WERI-Rb-1 (cell line): ENCODE measurements around the gene TRMT112.
A peak's percentile ranks its signal among the peaks of the same experiment; 100 is the strongest.

ENCODE experiments used
- DNase-seq: peaks from one replicate; pipeline ENCODE4 v3.0.0-alpha.2; 2020
- H3K27ac ChIP-seq: fragments of 250-450 bp; sonication (Bioruptor Pico); 2 replicates; pipeline ENCODE4 v1.5.1; 2020; ENCODE audit warnings: mild to moderate bottlenecking, moderate library complexity
- H3K27me3 ChIP-seq: fragments of 250-450 bp; sonication (Bioruptor Pico); 2 replicates; pipeline ENCODE4 v1.5.1; 2021; ENCODE audit warnings: mild to moderate bottlenecking, low read depth, moderate library complexity; ENCODE audit not compliant: insufficient read depth, severe bottlenecking
- H3K36me3 ChIP-seq: fragments of 250-450 bp; sonication (Bioruptor Pico); 2 replicates; pipeline ENCODE4 v1.5.1; 2020; ENCODE audit warnings: mild to moderate bottlenecking, moderate library complexity
- H3K4me3 ChIP-seq: 2 replicates; pipeline ENCODE4 v1.5.1; 2011; ENCODE audit warnings: low read depth, mild to moderate bottlenecking, control low read depth, low read length
- H3K9me3 ChIP-seq: fragments of 250-450 bp; sonication (Bioruptor Pico); 2 replicates; pipeline ENCODE4 v1.5.1; 2021; ENCODE audit warnings: mild to moderate bottlenecking, moderate library complexity; ENCODE audit not compliant: severe bottlenecking
- TF ChIP-seq, protein P1 (sequence below): IDR thresholded peaks from 2 replicates; pipeline ENCODE4 v1.5.1; 2011; ENCODE audit warnings: low read depth, mild to moderate bottlenecking, control low read depth, inconsistent platforms, low read length

Gene TRMT112

DNA sequence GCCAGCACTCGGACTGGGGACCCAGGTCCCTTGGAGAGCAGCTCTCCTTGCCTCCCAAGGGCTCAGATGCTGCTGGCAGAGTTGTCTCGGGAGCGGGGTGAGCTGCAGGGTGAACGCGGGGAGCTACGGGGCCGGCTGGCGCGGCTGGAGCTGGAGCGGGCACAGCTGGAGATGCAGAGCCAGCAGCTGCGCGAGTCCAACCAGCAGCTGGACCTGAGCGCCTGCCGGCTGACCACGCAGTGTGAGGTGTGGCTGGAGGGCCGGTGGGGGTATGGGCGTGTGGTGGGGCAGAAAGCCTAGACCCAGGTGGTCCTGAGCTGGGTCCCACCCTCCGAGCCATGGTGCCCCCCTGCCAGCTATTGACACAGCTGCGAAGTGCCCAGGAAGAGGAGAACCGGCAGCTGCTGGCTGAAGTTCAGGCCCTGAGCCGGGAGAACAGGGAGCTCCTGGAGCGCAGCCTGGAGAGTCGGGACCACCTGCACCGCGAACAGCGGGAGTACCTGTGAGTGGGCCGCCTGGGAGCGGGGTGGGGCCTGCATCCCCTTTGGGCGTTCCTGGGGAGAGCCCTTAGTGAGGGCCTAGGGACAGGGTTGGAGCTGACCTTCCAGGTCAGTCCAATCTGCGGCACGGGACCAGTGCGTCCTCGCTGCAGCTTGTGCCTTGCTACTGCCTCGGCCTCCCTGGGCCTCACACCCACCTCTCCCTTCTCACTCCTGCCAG lies 35.8 kb upstream of the TRMT112 start:
- Histone ChIP-seq H3K27ac (no peak overlapping the region), H3K4me3 (no peak overlapping the region), H3K27me3 (no peaks in the 10 kb centered on the region), H3K36me3 (no peaks in the 10 kb centered on the region), H3K9me3 (no peaks in the 10 kb centered on the region)
- no peak for DNase-seq
- TF ChIP-seq, protein P1, sequence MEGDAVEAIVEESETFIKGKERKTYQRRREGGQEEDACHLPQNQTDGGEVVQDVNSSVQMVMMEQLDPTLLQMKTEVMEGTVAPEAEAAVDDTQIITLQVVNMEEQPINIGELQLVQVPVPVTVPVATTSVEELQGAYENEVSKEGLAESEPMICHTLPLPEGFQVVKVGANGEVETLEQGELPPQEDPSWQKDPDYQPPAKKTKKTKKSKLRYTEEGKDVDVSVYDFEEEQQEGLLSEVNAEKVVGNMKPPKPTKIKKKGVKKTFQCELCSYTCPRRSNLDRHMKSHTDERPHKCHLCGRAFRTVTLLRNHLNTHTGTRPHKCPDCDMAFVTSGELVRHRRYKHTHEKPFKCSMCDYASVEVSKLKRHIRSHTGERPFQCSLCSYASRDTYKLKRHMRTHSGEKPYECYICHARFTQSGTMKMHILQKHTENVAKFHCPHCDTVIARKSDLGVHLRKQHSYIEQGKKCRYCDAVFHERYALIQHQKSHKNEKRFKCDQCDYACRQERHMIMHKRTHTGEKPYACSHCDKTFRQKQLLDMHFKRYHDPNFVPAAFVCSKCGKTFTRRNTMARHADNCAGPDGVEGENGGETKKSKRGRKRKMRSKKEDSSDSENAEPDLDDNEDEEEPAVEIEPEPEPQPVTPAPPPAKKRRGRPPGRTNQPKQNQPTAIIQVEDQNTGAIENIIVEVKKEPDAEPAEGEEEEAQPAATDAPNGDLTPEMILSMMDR = no peak

DNA sequence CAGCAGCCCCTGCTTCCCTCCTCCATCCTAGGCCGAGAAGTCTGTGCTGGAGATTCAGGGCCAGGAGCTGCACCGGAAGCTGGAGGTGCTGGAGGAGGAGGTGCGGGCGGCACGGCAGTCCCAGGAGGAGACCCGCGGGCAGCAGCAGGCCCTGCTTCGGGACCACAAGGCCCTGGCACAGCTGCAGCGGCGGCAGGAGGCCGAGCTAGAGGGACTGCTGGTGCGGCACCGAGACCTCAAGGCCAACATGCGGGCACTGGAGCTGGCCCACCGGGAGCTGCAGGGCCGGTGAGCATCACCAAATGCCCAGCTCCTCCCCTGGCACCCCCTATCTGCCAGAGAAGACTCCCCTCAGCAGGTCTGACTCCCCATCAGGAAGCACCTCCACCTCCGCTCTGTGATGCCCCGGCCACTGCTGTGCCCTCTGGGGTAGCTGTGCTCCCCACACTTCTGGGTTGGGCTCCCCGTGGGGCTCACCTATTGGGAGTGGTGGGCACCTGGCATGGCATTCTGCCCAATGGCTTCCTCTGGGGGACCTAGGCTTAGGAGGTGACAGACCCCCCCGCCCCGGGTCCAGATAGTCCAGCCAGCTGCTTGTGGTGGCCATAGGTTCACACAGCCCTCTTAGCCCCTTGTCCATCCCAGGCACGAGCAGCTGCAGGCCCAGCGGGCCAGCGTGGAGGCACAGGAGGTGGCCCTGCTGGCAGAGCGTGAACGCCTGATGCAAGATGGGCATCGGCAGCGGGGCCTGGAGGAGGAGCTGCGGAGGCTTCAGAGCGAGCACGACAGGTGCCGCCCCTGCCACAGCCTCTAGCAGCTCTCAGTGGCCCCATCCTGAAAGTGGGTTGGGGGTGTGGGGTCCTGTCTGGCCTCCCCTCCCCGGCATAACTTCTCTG lies 35.0 kb upstream of the TRMT112 start:
- TF ChIP-seq, protein P1 = no peak
- Histone ChIP-seq H3K36me3 (no peaks in the 10 kb centered on the region), H3K4me3 (no peak overlapping the region), H3K27ac (no peak overlapping the region), H3K27me3 (no peaks in the 10 kb centered on the region), H3K9me3 (no peaks in the 10 kb centered on the region)
- DNase-seq = no peak

GRCh38 chr11:64351136-64351631 lies 33.8 kb upstream of the TRMT112 start:
- H3K27me3 ChIP-seq = no peaks in the 10 kb centered on the region
- TF ChIP-seq, protein P1 = no peak
- no peak overlapping the region for H3K4me3 ChIP-seq
- H3K9me3 ChIP-seq = no peaks in the 10 kb centered on the region
- no peak overlapping the region for H3K27ac ChIP-seq
- peak; percentile 5 for DNase-seq
- H3K36me3 ChIP-seq = no peaks in the 10 kb centered on the region

DNA sequence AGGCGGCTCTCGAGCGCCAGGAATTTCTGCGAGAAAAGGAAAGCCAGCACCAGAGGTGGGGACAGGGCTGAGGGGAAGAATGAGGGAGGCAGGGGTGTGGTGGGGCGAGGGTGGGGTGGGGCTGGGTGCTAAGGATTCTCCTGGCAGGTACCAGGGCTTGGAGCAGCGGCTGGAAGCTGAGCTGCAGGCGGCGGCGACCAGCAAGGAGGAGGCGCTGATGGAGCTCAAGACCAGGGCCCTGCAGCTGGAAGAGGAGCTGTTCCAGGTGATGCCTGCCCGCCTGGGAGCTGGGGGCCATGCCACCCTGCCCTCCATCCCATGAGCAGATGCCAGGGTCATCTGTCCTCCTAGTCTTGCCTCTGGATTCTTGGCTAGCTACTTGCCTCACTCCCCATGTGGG lies 32.0 kb upstream of the TRMT112 start:
- no peaks in the 10 kb centered on the region for H3K27me3 ChIP-seq
- no peak for DNase-seq
- H3K27ac ChIP-seq = no peak overlapping the region
- TF ChIP-seq, protein P1 = no peak
- H3K36me3 ChIP-seq = no peaks in the 10 kb centered on the region
- H3K4me3 ChIP-seq = no peak overlapping the region
- H3K9me3 ChIP-seq = no peaks in the 10 kb centered on the region

GRCh38 chr11:64349025-64349387 lies 31.6 kb upstream of the TRMT112 start:
- H3K27me3 ChIP-seq = no peaks in the 10 kb centered on the region
- no peak overlapping the region for H3K4me3 ChIP-seq
- TF ChIP-seq, protein P1 = no peak
- DNase-seq = no peak
- no peaks in the 10 kb centered on the region for H3K36me3 ChIP-seq
- H3K9me3 ChIP-seq = no peaks in the 10 kb centered on the region
- no peak overlapping the region for H3K27ac ChIP-seq
